HG02885 (cell line): Measurements from ENCODE around the gene POLR2E.

Experiments
- ATAC-seq: cut with Tn5 transposase; IDR thresholded peaks from one replicate; pipeline ENCODE4 v1.9.1; 2021; ENCODE audit warnings: mild to moderate bottlenecking; ENCODE audit not compliant: unreplicated experiment, poor library complexity

Gene POLR2E

DNA sequence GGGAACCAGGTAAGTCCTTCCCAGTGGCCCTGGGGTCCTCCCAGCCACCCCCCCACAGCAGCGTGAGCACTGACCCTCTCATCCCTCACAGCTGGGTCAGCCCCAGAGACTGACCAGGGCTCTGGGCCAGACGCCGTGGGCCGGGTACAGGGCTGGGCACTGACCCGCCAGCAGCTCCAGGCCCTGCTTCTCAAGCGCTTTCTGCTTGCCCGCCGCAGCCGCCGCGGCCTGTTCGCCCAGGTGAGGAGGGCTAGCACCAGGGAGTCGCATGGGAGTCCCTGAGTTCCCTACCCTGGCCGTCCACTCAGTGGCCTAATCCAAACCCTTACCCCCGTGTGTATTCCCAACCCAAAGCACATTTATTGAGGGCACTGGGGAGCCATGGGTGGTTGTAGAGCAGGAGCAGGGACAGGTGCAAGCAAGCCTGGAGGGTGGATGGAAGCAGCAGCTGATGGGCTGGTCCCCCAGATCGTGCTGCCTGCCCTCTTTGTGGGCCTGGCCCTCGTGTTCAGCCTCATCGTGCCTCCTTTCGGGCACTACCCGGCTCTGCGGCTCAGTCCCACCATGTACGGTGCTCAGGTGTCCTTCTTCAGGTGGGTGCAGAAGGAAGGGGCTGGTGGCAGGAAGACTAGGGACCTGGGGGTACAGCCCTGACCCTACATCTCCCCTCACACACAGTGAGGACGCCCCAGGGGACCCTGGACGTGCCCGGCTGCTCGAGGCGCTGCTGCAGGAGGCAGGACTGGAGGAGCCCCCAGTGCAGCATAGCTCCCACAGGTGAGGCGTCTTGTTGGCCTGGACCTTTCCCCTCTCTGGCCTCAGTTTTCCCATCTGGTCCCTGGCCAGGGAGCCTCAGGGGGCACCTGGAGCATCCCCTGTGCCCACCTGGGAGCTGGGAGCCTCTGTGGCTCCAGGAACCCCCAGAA is 40.8 kb downstream of the POLR2E start:
- ATAC-seq = no peak

- no peak for ATAC-seq
Observed at GRCh38 chr19:1053176-1054101, 41.7 kb downstream of the POLR2E start.

- ATAC-seq = no peak
Observed at GRCh38 chr19:1052349-1052975, 42.7 kb downstream of the POLR2E start.

DNA sequence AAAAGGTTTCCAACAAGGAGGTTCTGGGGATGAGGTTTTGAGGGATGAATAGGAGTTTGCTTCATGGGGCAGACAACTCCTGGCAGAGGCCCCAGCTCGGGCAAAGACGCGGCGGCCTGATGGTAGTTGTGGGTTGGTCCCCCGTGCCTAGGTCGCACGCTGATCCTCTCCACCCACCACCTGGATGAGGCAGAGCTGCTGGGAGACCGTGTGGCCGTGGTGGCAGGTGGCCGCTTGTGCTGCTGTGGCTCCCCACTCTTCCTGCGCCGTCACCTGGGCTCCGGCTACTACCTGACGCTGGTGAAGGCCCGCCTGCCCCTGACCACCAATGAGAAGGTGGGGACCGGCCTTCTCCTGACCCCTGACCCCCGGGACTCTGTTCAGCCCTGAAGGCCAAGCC is 43.4 kb downstream of the POLR2E start:
- no peak for ATAC-seq

DNA sequence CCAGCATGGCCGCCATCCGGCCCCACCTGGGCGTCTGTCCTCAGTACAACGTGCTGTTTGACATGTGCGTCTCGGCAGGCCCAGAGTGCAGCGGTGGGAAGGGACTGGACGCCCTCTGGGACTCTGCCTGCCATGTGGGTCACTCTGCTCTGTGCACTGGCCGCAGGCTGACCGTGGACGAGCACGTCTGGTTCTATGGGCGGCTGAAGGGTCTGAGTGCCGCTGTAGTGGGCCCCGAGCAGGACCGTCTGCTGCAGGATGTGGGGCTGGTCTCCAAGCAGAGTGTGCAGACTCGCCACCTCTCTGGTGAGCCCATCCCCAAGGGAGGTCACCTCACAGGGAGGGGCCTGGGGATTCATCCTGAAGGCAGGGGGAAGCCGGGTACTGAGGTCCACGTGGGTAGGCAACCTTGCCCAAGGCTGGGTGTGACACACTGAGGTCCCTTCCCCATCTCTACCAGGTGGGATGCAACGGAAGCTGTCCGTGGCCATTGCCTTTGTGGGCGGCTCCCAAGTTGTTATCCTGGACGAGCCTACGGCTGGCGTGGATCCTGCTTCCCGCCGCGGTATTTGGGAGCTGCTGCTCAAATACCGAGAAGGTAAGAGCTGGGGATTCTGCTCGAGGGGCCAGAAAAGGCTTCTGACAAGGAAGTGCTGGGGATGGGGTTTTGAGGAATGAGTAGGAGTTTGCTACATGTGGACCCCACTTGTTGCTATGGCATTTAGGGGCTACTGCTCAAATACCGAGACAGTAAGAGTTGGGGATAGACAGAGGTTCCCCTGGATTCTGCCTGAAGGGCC is 44.0 kb downstream of the POLR2E start:
- no peak for ATAC-seq

- no peak for ATAC-seq
Observed at GRCh38 chr19:1049800-1050199, 45.4 kb downstream of the POLR2E start.

- ATAC-seq = no peak
Observed at GRCh38 chr19:1049106-1049505, 46.1 kb downstream of the POLR2E start.

GRCh38 chr19:1047696-1048147 is 47.5 kb downstream of the POLR2E start:
- ATAC-seq = no peak

GRCh38 chr19:1046836-1047695 is 48.1 kb downstream of the POLR2E start:
- ATAC-seq = no peak

DNA sequence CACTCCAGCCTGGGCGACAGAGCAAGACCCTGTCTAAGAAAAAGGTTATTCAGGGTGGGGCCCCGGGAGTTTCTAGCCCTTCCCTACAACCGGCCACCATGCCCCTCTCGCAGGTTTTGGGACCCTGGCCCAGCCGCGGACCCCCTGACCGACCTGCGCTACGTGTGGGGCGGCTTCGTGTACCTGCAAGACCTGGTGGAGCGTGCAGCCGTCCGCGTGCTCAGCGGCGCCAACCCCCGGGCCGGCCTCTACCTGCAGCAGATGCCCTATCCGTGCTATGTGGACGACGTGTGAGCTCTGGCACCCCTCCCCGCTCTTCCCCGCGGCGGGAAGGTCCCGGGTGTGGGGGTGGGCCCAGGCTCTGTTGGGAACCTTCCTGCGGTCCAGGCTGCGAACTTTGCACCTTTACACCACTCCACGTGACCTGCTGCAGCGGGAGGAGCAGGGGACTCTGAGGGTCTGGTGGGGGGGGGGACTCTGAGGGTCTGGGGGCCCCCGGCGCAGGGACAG is 49.0 kb downstream of the POLR2E start:
- ATAC-seq = no peak

GRCh38 chr19:1045247-1045603 is 50.0 kb downstream of the POLR2E start:
- no peak for ATAC-seq

DNA sequence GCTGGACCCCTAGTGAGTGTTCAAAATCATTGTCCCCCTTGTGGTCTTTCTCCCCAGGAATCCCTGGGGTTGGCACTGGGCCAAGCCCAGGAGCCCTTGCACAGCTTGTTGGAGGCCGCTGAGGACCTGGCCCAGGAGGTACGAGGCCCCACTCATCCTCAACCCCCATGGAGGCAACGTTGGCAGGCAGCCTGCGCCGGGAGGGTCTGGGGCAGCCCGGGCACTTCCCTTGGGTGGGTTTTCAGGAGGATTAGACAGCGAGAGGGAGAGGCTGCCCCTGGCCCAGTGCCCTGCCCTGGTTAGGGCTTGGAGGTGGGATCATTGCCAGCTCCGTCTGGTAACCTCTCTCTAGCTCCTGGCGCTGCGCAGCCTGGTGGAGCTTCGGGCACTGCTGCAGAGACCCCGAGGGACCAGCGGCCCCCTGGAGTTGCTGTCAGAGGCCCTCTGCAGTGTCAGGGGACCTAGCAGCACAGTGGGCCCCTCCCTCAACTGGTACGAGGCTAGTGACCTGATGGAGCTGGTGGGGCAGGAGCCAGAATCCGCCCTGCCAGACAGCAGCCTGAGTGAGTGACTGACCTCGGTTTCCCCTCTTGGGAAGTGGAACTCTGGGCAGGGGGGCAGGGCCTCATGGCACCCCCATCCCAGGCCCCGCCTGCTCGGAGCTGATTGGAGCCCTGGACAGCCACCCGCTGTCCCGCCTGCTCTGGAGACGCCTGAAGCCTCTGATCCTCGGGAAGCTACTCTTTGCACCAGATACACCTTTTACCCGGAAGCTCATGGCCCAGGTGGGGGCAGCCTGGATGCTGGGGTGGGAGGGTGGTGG is 52.3 kb downstream of the POLR2E start:
- ATAC-seq = no peak

DNA sequence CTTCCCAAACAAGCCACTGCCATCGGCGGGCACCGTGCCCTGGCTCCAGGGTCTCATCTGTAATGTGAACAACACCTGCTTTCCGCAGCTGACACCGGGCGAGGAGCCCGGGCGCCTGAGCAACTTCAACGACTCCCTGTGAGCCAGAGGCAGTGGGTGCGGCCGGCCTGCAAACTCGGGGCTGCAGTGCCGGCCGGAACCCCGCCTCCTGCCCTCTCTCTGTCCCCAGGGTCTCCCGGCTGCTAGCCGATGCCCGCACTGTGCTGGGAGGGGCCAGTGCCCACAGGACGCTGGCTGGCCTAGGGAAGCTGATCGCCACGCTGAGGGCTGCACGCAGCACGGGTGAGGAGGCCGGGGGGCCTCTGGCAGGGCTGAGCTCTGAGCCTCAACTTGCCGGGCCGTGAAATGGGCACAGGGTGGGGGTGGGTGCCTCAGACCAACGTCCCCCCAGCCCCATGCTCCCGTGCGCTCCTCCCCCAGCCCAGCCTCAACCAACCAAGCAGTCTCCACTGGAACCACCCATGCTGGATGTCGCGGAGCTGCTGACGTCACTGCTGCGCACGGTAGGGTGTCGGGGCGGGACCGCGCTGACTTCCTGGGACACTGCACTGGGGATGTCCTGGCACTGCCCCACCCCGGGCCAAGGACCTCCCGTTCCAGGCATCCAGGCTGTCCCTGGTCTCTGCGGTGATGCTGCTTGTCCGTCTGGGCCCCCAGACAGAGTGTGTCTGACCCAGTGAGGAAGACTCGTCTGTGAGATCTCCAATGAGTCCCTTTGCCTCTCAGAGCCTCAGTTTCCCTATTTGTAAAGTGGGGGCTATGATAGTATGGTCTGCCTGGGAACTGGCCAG is 53.1 kb downstream of the POLR2E start:
- ATAC-seq = no peak

- no peak for ATAC-seq
Observed at GRCh38 chr19:1041272-1041834, 53.8 kb downstream of the POLR2E start.

DNA sequence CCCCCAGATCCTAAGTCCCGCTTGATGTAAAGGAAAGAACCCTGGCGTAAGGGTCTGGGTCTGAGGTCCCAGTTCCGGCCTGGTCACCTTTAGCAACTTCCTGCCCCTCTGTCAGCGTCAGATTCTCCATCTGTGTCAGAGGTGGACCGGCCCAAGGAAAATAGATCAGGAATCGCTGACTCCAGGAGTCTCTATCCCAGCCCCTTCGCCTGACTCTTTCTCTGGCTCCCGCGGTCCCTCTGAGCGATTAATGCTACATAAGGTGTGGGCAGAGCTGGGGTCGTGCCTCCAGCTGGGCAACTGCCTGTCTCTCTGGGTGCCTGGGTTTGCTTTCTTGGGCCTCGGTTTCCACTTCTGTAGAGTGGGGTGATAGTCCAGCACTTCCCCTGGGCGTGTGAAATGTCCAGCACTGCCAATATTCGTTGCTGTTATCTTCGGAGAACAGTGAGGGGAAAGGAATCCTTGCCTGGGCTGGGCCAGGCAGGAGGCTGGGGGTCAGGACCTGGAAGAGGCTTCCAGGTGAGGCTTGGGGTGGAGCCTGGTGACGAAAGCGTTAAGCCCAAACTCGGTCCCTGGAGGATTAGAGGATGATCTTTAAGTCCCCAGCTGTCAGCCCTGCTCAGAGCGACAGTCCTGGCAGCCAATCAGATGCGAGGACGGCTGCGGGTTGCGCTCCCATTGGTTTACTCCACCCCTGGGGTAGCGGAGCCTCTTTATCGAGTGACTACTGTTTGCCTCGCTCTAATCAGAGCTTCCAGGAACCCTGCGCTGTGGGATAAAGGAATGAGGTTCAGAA is 54.5 kb downstream of the POLR2E start:
- ATAC-seq = peak; percentile 53
